GM18861 (cell line): ENCODE results near the gene DSCAML1.
A peak's percentile ranks its signal among the peaks of the same experiment; 100 is the strongest.

Source experiments
- ATAC-seq: cut with Tn5 transposase; IDR thresholded peaks from one replicate; pipeline ENCODE4 v1.9.1; 2021; ENCODE audit not compliant: unreplicated experiment

The DSCAML1 gene

GRCh38 chr11:117831661-117832415 lies 34.8 kb upstream of the DSCAML1 start:
- no peak for ATAC-seq

DNA sequence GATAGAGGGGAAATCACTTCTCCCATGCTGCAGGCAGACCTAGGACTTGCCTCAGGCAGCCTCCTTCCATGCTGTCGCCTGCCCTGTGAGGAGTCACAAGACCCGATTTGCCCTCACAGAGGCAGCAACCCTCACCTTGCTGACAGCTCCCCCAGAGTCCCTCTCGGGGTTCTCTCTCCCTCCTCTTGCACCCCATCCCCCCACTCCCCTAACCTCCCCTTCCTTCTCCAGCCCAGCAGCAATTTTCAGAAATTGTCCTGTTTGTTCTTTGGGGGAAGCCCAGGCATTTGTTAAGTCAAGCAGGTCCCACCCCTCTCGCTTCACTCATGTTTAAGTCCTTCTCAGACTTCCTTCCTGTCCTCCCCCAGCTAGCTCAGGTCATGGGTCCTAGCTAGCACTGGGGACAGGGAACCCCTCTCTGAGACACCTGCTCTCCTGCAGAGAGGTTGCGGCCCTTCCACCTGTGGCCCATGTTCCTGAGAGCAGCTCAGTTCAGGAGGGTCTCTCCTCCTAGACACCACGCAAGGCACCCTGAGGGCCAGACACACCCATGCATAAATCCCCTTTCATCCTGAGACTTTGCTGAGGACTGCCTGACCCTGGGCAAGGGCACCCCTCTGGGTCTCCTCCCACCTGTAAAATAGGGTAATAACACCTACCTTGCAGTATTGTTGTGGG lies 33.8 kb upstream of the DSCAML1 start:
- ATAC-seq, result no peak

GRCh38 chr11:117830072-117830471 lies 33.1 kb upstream of the DSCAML1 start:
- ATAC-seq, result no peak

DNA sequence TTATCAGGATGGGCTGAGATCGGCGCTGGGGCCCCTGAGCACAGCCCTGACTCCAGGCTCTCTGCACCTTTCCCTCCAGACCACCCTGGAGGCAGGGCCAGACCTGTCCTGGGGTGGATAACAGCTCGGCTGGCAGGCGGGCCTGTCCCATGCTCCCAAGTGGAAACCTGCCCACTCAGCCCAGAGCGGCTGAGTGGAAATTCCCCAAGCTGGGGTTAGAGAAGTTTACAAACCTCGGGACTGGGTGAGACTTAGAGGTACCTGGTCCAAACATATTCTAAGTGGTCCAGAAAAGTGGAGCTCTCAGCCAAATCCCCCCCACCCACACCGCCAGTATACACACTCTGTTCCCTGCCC lies 32.3 kb upstream of the DSCAML1 start:
- no peak for ATAC-seq

DNA sequence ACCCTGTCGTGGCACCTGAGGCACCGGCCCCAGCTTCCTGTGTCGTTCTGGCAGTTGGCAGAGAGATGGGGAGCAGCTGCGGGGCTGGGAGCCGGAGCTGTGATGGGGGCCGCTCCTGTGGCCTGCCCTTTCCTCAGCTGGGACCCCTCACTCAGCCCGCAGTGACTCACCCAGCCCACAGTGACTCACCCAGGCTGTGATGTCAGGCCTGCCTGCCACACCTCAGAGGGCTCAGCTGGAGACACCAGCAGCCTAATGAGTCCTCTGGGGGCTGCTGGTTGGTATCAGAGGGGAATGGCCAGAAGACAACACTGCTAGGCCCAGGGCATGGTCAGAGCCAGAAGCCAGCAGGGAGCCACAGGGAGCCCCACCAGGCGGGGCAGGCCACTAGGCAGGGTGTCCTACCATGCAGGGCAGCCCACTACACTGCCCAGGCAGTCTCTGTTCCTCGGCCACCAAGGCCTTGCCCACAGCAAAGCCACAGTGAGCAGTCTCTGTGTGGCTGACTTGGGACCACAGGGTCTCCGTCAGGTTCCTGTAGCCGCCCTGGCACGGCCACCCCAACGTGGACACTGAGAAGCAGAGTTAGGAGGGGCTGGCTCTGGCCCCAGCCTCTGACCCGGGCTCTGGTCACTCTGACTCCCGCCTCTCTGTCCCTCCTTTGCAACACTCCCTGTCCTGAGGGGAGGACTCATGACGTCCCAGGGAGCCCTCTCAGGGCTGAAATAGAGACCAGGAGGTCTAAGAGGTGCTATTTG lies 31.8 kb upstream of the DSCAML1 start:
- ATAC-seq, result peak; percentile 72

- peak; percentile 1 for ATAC-seq
Measured at GRCh38 chr11:117827521-117828511, 30.8 kb upstream of the DSCAML1 start.

- ATAC-seq, result no peak
Measured at GRCh38 chr11:117826832-117827231, 29.8 kb upstream of the DSCAML1 start.

DNA sequence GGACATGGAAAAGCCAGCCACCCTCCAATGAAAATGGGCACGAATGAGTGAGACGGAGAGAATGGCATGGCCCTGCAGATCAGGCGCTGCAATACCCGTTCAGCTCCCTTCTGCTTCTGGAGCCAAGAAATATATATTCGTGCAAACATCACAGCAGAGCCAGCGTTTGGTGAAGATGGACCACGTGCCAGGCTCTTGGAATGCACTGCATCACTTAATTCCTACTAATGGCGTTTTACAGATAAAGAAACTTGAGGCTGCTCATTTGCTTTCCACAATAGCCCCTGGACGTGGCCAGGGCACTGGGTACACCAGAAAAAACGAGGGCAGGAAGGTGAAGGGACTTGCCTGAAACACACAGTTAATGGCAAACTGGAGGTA lies 29.2 kb upstream of the DSCAML1 start:
- no peak for ATAC-seq

- no peak for ATAC-seq
Measured at GRCh38 chr11:117825538-117826189, 28.6 kb upstream of the DSCAML1 start.

DNA sequence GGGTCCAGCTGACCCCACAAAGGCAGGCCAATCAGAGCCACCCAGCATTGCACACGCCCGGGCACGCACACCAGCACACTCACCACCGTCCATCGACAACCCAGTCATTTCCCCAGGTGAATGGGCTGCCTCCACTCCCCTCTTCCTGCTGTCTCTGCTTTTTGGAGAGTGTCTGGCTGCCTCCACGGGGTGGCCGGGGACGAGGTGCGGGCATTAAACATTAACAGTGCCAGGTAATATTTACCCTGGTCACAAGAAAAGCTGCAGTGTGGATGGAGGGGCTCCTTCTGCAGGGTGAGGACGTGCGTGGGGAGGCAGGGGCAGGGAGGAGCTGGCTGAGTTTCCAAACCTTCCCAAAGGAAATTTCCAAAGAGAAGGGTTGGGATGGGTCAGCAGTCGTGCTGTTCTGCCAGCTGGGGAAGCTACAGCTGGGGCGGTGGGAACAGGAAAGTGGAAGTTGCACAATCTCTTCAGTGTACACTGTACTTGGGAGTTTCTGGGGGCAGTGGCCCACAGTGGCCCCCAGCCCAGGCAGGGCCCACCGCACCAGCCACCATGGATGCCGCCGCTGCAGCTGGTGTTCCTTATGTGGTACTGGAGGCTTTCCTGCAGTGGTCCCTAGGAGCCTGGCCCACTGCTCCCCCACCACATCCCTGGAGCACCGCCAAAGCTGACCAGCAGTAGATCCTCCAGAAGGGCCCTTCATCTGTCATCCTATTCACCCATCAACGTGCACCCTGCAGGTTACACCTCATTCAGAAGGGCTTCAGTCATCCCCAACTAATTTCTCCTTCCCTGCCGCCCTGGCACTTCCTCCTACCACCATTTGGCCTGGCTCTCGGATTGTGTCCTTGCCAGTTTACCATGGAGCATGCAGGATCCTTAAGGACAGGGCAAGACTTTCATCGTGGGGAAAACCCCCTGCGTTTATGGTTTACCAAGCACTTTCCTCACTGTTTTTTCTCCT lies 27.8 kb upstream of the DSCAML1 start, which contains the start of gene FXYD2:
Gene FXYD2 (minus strand): TSS at position 174 of the 967 bp plus-strand sequence. CDS start 66 bp downstream, at position 108.
- ATAC-seq, result no peak

DNA sequence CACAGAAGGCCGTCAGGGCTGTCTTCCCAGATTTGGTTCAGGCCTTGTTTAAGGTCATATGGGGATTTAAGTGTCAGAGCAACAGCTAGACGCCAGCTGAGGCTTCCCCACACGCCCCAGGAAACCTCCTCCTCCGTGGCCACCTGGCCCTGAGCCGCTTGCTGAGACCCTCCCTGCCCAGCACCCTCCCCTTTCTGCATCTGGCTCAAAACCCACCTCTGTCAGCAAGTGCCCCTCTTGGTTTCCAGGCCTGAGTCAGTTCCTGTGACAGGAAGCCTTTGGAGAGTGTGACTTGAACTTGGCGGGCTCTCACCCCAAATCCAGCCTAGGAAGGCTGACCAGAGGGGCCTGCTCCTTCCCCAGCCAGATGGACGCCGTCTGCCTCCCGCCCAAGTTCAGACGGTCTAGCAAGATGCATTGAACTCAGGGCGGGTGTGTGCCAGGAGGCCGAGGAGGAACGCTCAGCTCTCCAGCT lies 27.0 kb upstream of the DSCAML1 start:
- ATAC-seq, result no peak

DNA sequence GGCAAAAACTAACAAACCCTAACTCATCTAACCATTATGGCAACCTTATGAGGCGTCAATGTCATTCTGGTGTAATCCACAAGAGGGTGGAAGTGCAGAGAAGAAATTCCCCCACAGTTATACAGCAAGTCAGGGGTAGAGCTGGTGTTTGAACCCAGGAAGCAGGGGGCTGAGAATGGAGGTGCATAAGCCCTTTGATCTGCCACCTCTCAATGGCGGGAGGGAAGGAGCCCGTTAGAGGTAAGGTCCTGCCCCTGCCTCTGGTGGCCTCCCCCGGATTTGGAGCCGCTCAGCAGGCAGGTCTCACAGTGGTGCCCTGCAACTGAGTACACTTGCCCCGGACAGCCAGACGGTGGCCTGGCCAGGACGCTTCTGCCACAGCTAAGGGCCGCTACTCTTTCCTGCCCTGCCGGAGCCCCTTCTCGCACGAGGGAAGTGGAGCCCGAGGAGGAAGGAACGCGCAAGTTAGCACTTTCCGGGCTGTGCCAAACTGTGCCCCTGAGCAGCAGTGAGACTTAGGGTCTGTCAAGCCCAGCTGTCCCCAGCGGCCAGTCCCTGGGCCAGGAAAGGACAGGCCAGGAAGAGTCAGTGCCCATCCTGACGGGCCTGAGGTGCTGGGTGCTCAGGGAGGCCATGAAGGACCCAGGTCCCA lies 26.4 kb upstream of the DSCAML1 start:
- no peak for ATAC-seq

- no peak for ATAC-seq
Measured at GRCh38 chr11:117822074-117823033, 25.3 kb upstream of the DSCAML1 start.

DNA sequence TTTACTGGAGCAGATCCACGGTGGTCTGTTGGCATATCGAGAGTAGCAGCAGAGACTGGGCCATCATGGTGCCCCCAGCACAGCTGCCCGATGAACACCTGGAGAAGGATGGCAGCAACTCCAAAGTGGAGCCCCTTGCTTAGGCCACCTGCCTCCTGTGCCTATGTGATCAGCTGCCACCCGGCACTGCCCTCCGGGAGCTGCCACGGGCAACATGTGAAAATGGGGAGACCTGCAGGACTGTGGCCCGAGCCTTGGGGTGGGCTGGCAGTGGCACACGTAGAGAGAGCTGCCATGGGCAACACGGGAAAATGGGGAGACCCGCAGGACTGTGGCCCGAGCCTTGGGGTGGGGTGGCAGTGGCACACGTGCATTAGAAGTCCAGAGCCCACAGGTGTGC lies 24.4 kb upstream of the DSCAML1 start:
- no peak for ATAC-seq

DNA sequence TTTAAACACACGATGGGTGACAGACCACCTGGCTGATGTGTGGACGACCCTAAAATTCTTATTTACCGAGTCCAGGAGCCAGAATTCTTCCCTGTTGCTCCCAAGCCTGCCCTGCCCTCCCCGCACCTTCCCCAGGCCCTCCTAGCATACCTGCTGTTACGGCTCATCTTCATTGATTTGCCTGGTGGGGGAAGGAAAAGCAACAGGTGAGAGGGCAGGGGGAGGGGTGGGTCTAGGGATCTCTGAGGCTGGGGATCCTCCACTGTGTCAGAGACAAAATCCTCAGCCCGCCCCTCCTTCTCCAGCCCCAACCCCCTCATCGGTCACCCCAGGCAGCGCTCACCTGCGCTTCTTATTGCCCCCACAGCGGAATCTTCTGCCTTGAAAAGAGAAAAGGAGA lies 23.5 kb upstream of the DSCAML1 start:
- no peak for ATAC-seq

DNA sequence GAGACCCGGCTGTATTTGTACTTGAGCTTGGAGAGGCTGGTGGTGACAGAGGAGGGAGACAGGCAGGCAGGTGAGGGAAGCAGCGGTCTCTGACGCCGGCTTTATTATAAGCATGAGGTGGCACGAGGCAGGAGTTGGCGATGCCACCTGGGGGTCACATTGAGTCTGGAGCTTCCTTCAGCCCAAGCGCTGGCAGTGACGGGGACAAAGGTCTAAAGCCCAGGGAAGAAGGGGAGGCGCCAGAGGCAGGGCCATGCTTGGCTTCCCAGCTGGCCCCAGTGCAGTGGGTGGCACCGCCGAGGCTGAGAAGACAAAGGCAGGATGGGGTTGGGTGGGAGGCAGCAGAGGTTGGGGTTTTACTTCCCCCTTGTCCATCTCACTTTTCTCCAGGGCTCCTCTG lies 23.1 kb upstream of the DSCAML1 start:
- ATAC-seq, result no peak
